GM18951 (cell line): ENCODE measurements around the gene AMH.

Source experiments
- POLR2A ChIP-seq: IDR thresholded peaks from 4 replicates; pipeline ENCODE4 v1.6.1; 2011; ENCODE audit warnings: mild to moderate bottlenecking; ENCODE audit not compliant: insufficient read length, insufficient read depth; ENCODE audit errors: extremely low read depth
- in situ Hi-C: fragments of 300-500 bp; cut with MboI; formaldehyde crosslinking; loops from one replicate; pipeline ENCODE4 v1.12.0; 2022; ENCODE audit warnings: low sequenced_read_pairs, mixed read lengths, inconsistent platforms; ENCODE audit not compliant: unreplicated experiment

AMH gene

GRCh38 chr19:2289714-2290435 is 40.8 kb downstream of the AMH start:
- no peak for TF ChIP-seq POLR2A
- in situ Hi-C loops = loop anchor here (25.0 kb wide), 1 partner anchor 322 kb away; no protein-coding TSS in a partner anchor

GRCh38 chr19:2290441-2291184 is 41.5 kb downstream of the AMH start:
- in situ Hi-C loops = loop anchor here (25.0 kb wide), 1 partner anchor 322 kb away; no protein-coding TSS in a partner anchor
- no peak for TF ChIP-seq POLR2A

- no peak for TF ChIP-seq POLR2A
- in situ Hi-C loops = loop anchor here (25.0 kb wide), 1 partner anchor 321 kb away; no protein-coding TSS in a partner anchor
Observed at GRCh38 chr19:2291185-2291751, 42.1 kb downstream of the AMH start.

GRCh38 chr19:2294687-2295335 is 45.7 kb downstream of the AMH start:
- no peak for TF ChIP-seq POLR2A
- in situ Hi-C loops = loop anchor here (25.0 kb wide), 1 partner anchor 317 kb away; no protein-coding TSS in a partner anchor

GRCh38 chr19:2296141-2296540 is 47.0 kb downstream of the AMH start:
- TF ChIP-seq POLR2A = no peak
- in situ Hi-C loops = loop anchor here (25.0 kb wide), 1 partner anchor 316 kb away; no protein-coding TSS in a partner anchor

GRCh38 chr19:2300533-2300932 is 51.4 kb downstream of the AMH start:
- in situ Hi-C loops = no loop called here
- TF ChIP-seq POLR2A = no peak
